SK-MEL-5 (cell line): ENCODE measurements around the gene DIAPH3. TPM values are rescaled to one million over a fixed set of nuclear protein-coding genes. Genes with fewer than 3 reads are reported as not detected.

Experiments used
- DNase-seq: peaks from one replicate; pipeline ENCODE4 v3.0.0-alpha.2; 2016; ENCODE audit warnings: low read depth, low spot score
- in situ Hi-C: cut with HindIII; loops from 2 replicates; pipeline ENCODE4 v1.10.0; 2016; ENCODE audit warnings: low sequenced_read_pairs, high pct_unique_total_duplicates, low pct_unique_long_range_greater_than_20kb
- total RNA-seq: library from RNA; depleted of rRNA; stranded (reverse); fragments of >200 nt; shearing (Covaris generic); gene quantifications from 2 replicates; pipeline ENCODE4 v1.2.3, GENCODE V29; 2014

DIAPH3 gene
- total RNA-seq, 1 experiment from 2014 or later, result 5.3 TPM

DNA sequence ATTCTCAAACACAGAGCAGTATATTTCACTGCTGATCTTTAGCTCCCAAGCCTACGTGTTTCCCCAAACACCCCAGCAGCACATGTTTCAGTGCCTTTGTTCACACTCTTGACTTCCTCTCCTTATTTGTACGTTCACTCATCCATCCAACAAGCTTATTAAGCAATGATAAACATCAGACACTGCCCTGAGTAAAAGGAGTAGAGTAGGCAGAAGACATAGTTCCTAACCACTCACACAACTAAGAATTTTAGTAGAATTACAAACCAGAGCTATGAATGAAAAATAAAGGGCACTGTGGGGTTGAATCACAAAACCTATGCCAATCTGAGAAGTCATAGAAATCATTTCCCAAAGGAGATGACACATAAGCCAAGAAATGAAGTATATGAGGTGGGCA is 213.5 kb downstream of the DIAPH3 start:
- in situ Hi-C loops, result no loop called here
- no peak for DNase-seq

DNA sequence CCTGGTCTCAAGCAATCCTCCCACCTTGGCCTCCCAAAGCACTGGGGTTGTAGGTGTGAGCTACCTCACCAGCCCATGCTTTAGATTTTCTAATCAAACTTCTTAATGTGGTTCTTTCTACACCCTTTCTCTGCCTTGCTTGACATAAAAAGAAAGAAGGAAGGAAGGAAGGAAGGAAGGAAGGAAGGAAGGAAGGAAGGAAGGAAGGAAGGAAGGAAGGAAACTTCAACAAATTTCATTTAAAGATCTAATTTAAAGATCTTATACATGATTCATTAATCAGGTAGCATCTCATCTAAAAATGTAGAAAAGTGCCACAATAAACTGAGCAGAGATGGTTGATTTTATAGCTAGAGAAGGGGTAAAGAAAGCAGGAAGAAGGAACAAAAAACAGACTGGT is 215.0 kb downstream of the DIAPH3 start:
- in situ Hi-C loops, result no loop called here
- no peak for DNase-seq

DNA sequence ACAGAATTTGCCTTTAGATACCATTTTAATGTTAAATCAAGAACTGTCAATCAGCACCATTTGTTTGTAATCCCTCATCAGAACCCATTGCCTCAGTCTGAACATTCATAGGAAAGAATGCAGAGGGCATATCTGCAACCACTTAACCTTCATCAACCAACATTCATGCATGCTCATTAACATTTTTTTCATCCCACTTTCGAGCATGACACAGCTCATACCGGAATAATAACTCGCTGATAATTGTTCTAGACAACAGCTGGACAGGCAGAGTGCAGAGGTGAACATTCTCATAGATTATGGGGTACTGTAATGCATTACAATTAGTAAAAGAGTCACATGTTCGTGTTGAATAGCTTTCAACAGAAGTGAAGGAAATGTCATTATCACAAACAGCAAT is 216.8 kb downstream of the DIAPH3 start:
- in situ Hi-C loops, result no loop called here
- no peak for DNase-seq

DNA sequence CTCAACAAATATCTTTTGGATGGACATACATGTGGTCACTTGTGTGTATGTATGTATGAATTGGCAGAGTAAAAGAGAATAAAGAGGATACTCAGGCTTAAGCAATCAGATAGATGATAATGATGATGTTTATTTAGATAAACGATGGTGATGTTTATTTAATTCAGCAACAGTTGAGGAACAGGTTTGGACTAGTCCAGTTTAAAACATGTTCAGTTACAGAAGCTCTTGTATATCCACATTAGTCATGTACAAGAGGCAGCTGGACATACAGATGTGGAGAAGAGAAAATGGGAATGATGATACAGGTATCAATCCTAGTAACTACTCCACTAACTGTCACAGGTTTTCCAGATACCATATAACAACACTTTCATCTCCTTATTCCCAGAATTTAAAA is 232.1 kb downstream of the DIAPH3 start:
- no peak for DNase-seq
- in situ Hi-C loops, result no loop called here

DNA sequence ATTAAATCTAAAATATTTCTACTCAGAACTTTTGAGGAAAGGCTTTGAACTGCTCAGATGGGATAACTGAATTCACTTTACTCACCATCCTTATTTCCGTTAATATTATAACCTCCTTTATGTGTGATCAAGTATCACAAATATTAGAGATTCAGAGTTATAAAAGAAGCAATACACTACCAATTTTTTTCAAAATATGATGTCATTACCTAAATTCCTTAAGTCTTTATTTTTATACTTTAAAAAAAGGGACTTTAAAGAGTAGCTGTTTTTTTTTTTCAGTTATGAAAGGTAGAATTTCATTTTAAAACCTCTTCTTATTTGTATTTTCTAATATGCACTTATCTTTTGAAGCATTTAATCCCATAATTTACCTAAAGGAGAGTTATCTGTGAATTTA is 239.5 kb downstream of the DIAPH3 start:
- in situ Hi-C loops, result no loop called here
- DNase-seq, result no peak

DNA sequence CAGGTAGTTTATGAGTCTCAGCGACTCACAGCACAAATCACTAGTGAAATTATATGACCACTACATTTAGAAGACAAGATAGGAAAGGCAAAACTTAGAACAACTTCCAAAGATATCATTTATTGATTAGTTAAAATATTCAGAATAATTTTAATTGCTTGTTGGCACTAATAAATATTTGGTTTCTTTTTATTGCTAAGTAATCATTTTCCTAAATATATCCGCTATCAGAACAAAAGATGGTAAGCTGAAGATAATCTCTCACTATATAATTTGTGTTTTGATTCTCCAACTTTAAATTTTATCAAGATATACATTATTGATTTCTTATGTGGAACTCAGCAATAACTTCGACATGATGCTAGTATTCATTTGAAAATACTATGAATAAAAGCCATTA is 248.5 kb downstream of the DIAPH3 start:
- in situ Hi-C loops, result no loop called here
- DNase-seq, result no peak

DNA sequence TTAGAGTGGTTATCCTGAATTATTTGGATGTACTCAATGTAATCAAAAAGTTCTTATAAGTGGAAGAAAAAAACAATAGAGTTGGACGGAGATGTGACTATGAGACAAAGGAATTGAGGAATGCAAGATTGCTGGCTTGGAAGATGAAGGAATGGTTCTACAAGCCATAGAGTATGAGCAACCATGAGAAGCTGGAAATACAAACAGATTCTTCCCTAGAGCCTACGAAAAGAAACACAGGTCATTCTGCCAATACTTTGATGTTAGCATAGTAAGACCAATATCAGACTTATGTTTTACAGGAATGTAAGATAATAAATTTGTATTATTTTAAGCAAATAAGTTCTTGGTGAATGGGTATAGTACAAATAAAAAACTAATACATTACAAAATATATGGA is 249.2 kb downstream of the DIAPH3 start:
- in situ Hi-C loops, result no loop called here
- no peak for DNase-seq

DNA sequence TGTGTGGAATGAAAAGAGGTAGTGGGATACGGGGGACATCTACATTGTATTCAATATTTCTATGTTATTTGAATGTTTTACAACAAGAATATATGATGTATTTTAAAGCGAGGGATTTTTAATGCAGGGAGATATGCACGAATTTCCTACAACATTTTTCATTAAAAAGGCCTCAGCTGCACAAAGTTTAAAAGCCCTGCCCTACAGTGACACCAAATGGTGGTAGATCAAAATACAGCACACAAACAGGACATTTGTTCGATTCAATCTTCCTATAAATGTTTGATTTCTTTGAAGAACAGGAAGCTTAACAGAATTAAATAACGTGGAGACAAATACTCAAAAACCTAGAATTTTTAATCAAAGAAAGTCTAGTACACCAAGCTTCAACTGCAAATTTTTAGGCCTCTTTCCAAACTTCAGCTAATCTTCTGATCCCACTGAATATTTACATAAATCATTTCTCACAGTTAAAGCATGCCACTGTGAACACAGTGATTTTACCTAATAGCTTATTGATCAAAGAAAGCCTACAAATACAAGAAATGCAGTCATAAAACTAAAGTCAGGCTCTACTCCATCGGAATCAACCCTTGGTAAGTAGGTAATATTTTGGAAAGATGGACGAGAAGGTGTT is 257.2 kb downstream of the DIAPH3 start:
- in situ Hi-C loops, result no loop called here
- peak; percentile 56 for DNase-seq

DNA sequence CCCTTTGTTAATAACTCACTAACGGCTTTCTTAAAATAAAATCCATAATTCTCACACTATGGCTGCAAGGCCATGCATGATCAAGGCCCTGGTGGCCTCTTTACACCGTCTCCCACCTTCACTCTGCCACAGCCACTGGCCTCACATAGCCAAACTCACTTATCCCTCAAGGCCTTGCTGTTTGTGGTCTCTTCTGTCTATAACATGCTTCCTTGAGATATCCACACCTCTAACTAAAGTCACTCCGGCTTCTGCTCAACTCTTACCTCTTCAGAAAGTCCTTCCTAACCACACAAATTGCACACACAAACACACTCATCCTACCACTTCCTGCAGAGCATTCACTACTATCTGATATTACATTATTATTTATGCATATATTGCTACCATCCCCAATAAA is 262.5 kb downstream of the DIAPH3 start:
- DNase-seq, result no peak
- in situ Hi-C loops, result no loop called here

DNA sequence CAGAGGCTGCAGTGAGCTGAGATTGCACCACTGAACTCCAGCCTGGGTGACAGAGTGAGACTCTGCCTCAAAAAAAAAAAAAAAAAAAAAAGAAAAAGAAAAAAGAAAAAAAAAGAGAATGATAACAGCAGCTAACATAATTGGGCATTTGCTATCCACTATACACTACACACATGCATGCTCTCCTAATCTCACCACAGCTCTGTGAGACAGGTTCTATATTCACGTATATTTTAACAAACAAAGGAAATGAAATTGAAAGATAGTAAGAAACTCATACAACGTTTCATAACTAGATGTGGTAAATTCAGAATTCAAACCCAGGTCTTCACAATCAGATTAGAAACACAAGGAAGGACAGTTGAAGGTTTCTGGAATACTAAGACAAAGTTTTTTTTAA is 265.7 kb downstream of the DIAPH3 start:
- in situ Hi-C loops, result no loop called here
- DNase-seq, result no peak

DNA sequence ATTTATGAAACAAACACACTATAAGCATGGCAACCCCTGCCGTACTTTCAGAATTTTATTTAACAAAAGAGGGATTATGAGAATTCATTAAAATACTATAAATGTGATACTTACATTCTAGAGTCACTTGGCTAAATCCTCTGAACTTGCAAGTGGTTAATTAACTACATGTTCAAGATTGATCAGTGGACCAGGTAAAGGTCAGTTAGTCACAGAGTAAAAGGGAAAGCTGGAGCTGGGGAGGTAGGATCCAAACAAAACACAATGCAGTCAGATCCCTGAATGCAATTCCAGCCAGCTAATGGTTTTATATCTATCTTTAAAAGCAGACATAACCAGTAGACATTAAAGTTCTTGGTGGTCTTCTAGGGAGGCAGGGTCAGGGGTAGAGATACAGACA is 270.5 kb downstream of the DIAPH3 start:
- in situ Hi-C loops, result no loop called here
- DNase-seq, result no peak

DNA sequence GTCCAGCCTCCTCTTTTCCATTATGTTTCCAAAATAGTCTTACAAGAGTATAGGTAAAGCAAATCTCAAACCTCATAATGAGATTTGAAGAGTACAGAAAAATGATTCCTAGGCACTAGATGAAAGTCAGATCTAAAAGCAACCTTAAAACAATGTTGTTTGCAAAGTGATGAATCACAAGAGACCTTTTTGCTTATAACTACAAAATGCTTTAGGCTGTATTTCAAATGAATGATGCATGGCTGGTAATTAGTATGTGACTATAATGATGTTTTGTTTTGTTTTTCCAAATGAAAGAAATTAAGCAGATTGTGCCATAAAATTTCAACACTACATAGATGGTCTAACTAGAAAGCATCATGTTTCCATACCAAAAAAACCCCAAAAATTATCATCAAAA is 272.7 kb downstream of the DIAPH3 start:
- in situ Hi-C loops, result no loop called here
- no peak for DNase-seq

DNA sequence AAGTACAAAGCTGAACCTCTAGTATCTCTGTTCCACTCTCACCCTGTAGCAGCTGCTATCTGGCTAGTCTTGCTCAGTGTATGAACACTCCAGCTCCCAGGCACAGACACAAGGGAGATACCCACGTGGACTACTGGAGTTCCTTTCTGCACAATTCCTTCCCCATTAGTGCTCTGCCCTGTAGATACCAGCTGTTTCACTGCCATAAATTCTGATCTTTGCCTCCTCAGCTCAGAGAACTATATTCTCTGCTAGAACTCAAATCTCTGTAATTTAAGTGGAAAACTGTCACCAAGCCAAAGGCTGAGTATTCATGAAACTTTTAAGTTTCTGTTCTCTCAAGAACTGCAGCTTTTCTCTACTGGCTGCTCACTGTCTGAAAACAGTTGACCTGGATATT is 273.7 kb downstream of the DIAPH3 start:
- in situ Hi-C loops, result no loop called here
- DNase-seq, result no peak

DNA sequence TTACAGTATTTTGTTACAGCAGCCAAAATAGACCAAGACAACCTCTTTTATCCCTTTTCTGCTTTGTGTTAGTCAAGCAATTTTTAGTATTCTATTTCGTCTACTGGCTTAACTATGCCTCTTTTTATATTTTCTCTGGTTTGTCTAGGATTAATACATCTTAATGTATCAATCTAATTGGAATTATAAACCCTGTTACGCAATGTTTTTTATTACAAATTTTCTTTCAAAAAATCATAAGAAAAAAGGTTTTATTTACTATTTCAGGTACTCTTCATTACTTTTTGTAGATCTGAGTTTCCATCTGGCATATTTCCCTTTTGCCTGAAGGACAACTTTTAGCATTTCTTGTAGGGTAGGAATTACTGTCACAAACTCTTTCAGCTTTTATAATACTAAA is 275.3 kb downstream of the DIAPH3 start:
- in situ Hi-C loops, result no loop called here
- DNase-seq, result no peak

DNA sequence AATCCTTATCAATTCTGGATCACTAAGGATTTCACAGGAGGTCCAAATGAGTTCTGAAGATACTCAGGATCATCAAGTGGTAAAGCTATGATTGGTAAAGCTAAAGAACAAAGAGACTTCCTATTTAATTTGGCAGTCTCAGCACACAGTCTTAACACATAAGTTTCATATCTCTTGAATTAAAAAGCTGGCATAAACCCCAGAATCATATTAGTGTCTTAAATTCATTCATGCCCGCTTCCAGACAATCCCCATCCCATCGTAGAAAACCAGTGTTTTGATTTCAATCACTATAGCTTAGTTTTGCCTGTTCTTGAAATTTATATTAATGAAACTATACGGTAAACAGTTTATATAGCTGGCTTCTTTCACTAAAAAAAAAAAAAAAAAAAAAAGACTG is 278.7 kb downstream of the DIAPH3 start:
- in situ Hi-C loops, result no loop called here
- no peak for DNase-seq

DNA sequence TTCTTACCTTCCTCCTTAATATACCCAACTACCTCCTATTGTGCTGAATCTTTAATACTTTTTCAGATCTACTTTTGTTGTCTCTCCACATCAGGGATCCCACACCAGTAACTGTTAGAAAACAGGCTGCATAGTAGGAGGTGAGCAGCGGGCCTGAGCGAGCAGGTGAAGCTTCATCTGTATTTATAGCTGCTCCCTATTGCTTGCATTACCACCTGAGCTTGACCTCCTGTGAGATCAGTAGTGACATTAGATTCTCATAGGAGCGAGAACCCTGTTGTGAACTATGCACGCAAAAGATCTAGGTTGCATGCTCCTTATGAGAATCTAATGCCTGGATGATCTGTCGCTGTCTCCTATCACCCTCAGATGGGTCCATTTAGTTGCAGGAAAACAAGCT is 279.8 kb downstream of the DIAPH3 start:
- DNase-seq, result no peak
- in situ Hi-C loops, result no loop called here

DNA sequence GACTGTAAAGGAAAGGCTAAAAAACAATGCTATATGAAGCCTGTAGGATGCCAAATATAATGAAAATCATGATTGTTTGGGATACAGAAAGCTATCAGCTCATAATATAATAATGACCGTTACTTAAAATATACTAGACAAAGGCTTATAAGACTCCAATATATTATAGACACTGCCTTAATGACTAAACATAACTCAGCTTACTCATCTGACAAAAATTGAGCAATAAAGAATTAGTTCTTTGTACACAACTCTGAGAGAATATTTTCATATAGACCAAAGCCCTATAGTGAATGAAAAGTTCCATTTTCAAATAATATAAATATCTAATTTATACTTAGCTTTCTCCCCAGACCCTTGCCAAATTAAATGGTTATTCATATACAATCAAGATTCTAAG is 283.3 kb downstream of the DIAPH3 start:
- in situ Hi-C loops, result no loop called here
- DNase-seq, result no peak

DNA sequence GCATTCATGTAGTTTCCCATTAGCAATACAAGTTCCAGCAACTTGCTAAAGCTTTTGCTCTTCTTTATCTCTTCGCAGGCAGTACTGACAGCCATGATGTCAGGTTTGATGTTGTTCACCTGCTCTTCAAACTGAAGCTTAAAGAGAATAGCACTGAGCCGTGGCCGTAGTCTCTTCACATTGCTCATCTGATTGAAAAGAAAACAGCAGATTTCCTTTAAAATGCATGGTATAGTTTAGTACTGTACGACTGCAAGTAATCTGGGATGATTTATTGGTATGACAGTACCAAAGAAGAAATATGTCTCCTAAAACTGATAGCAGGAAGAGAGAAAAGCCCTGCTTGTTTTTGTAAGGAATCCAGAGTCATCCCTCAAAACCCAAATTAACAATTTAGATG is 284.4 kb downstream of the DIAPH3 start:
- in situ Hi-C loops, result no loop called here
- no peak for DNase-seq

DNA sequence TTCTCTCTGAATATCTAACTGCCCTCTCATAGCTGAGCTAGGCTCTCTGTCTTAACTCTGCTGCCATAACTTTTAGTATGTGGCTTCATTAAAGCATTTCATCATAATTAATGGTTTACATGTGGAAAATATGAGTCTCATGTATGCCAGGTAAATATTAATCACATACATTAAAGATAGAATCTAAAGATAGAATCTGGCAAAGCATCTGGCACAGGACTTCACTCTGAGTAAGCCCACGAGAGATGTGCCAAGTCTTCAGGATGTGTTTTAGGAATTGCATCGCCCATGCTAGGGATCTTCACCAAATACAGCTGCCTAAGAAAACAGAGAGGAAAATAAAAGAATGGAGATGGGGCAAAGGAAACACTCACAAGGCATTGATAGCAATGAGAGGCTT is 285.8 kb downstream of the DIAPH3 start:
- DNase-seq, result no peak
- in situ Hi-C loops, result no loop called here

DNA sequence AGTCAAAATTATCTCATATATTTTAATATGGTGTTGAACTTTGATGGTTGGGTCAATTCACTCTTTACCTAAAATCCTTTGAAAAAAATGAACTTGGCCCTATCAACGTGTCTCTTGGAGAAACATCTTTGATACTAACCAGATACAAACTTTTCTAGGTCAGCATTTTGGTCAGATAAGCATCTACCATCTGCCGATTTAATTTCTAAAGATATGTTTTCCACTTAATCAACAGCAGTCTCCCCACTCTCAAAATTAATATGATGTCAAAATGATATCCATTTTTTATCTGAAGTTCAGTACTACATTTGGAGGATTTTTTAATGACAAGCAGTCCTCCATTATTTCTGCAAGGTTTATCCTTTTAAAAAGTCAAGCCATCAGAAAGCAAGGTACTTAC is 288.8 kb downstream of the DIAPH3 start:
- in situ Hi-C loops, result no loop called here
- DNase-seq, result no peak
